Measurements from ENCODE around the gene DNAH9.

The DNAH9 gene

GRCh38 chr17:11598274-11599221 lies at the start of gene DNAH9:
Gene DNAH9 (plus strand): TSS chr17:11598470. CDS start chr17:11598499, 29 bp downstream.
- no peak for DNase-seq

- DNase-seq: no peak
Measured at GRCh38 chr17:11550431-11550830, 47.8 kb upstream of the DNAH9 start.

GRCh38 chr17:11551442-11551841 lies 46.8 kb upstream of the DNAH9 start:
- no peak for DNase-seq

- DNase-seq: no peak
Measured at GRCh38 chr17:11553135-11553534, 45.1 kb upstream of the DNAH9 start.

- no peak for DNase-seq
Measured at GRCh38 chr17:11554042-11554441, 44.2 kb upstream of the DNAH9 start.

GRCh38 chr17:11554542-11554941 lies 43.7 kb upstream of the DNAH9 start:
- DNase-seq: no peak

GRCh38 chr17:11555530-11555929 lies 42.7 kb upstream of the DNAH9 start:
- DNase-seq: no peak

GRCh38 chr17:11557727-11558452 lies 40.4 kb upstream of the DNAH9 start:
- no peak for DNase-seq

GRCh38 chr17:11558681-11559234 lies 39.5 kb upstream of the DNAH9 start:
- no peak for DNase-seq

- DNase-seq: no peak
Measured at GRCh38 chr17:11559601-11560000, 38.7 kb upstream of the DNAH9 start.

- DNase-seq: no peak
Measured at GRCh38 chr17:11561281-11561680, 37.0 kb upstream of the DNAH9 start.

- no peak for DNase-seq
Measured at GRCh38 chr17:11561702-11562101, 36.6 kb upstream of the DNAH9 start.

- no peak for DNase-seq
Measured at GRCh38 chr17:11564589-11565380, 33.5 kb upstream of the DNAH9 start.

GRCh38 chr17:11565591-11565990 lies 32.7 kb upstream of the DNAH9 start:
- no peak for DNase-seq

- DNase-seq: no peak
Measured at GRCh38 chr17:11578998-11579397, 19.3 kb upstream of the DNAH9 start.

- no peak for DNase-seq
Measured at GRCh38 chr17:11580677-11581076, 17.6 kb upstream of the DNAH9 start.

GRCh38 chr17:11582217-11582616 lies 16.1 kb upstream of the DNAH9 start:
- DNase-seq: no peak

GRCh38 chr17:11583306-11583992 lies 14.8 kb upstream of the DNAH9 start:
- no peak for DNase-seq

- DNase-seq: no peak
Measured at GRCh38 chr17:11589716-11590115, 8.6 kb upstream of the DNAH9 start.

- DNase-seq: no peak
Measured at GRCh38 chr17:11601661-11602060, 3.4 kb downstream of the DNAH9 start.

- no peak for DNase-seq
Measured at GRCh38 chr17:11608396-11608795, 10.1 kb downstream of the DNAH9 start.

GRCh38 chr17:11610999-11611566 lies 12.8 kb downstream of the DNAH9 start:
- DNase-seq: no peak

Measured in activated naive CD4-positive, alpha-beta T cell treated with Interleukin-2 at 50 U/mL for 16 hours (primary cell).